K562 (cell line): Measurements from ENCODE around the gene TUBA1A. TPM values are rescaled to one million over a fixed set of nuclear protein-coding genes. Genes with fewer than 3 reads are reported as not detected.

Experiments
- ATAC-seq: fragments of 200-7000 bp; cut with Tn5 transposase; 3 replicates; pipeline ENCODE4 v1.9.1; 2020; ENCODE audit warnings: moderate library complexity
- BruUV-seq: library from RNA; stranded (reverse); fragments of 400-500 nt; replicated peaks from 2 replicates; lab custom pipeline; 2021; lab: Mats Ljungman, UMichigan
- CTCF ChIA-PET: fragments of 300-600 bp; formaldehyde crosslinking; extraction: SDS; loops from one replicate; lab custom pipeline; 2021; ENCODE audit warnings: low intra/inter-chr PET ratio; lab: Yijun Ruan, JAX
- POLR2A ChIA-PET: fragments of 300-600, 350-650 bp; sonication (Branson Sonifier 250); formaldehyde crosslinking; extraction: SDS; loops from one replicate; lab custom pipeline; 2021; ENCODE audit warnings: antibody characterized with exemption, inconsistent platforms; lab: Yijun Ruan, JAX
- DNase-seq, 4 experiments: peaks; one replicate each; pipeline versions ENCODE4 v3.0.0 to v3.0.0-alpha.2; 2011 to 2018; ENCODE audit warnings: low spot score in 3 of 4, mixed read lengths in 3 of 4; ENCODE audit errors: extremely low read depth in 1 of 4
- FAIRE-seq: peaks from 2 replicates; lab custom pipeline; 2011; peaks lifted over from hg19 to GRCh38; lab: Jason Lieb, UNC
- H2AFZ ChIP-seq: 2 replicates; pipeline ENCODE4 v1.6.0; 2011; ENCODE audit warnings: low read depth, low read length, control low read depth, inconsistent platforms
- H3K27ac ChIP-seq: fragments of 200-600 bp; 3 replicates; pipeline ENCODE4 v1.8.0; 2011; ENCODE audit warnings: low read depth, mild to moderate bottlenecking, control low read depth, inconsistent platforms, low read length, moderate library complexity, mixed read lengths; ENCODE audit errors: extremely low read depth
- H3K27me3 ChIP-seq, 2 experiments: fragments of 300-600 bp in 1 of 2; 2 replicates in 1 of 2; 3 replicates in 1 of 2; pipeline versions ENCODE4 v1.6.0 to v1.8.0; 2011; ENCODE audit warnings: inconsistent platforms in 2 of 2, low read length in 2 of 2, mild to moderate bottlenecking in 1 of 2, mixed read lengths in 1 of 2, moderate library complexity in 1 of 2; ENCODE audit not compliant: control insufficient read depth in 2 of 2, insufficient read depth in 2 of 2
- H3K36me3 ChIP-seq: fragments of 300-600 bp; 3 replicates; pipeline ENCODE4 v1.8.0; 2011; ENCODE audit warnings: mild to moderate bottlenecking, low read length, inconsistent platforms; ENCODE audit not compliant: control insufficient read depth, insufficient read depth
- H3K4me1 ChIP-seq, 2 experiments: fragments of 200-600 bp in 1 of 2; replicated peaks in 1 of 2; 2 replicates in 1 of 2; 3 replicates in 1 of 2; pipeline versions ENCODE4 v1.5.1 to v1.8.0; 2011; ENCODE audit warnings: inconsistent platforms in 2 of 2, low read length in 2 of 2, mild to moderate bottlenecking in 1 of 2, mixed read lengths in 1 of 2, moderate library complexity in 1 of 2; ENCODE audit not compliant: control insufficient read depth in 2 of 2, insufficient read depth in 2 of 2
- H3K4me2 ChIP-seq: 2 replicates; pipeline ENCODE4 v1.6.1; 2011; ENCODE audit warnings: low read length, control low read depth, inconsistent platforms, mixed read lengths; ENCODE audit not compliant: insufficient read depth
- H3K4me3 ChIP-seq: fragments of 200-600 bp; sonication (generic), shearing (Covaris generic); 2 replicates; pipeline ENCODE4 v1.5.1; 2016; ENCODE audit warnings: control low read depth, inconsistent platforms
- H3K79me2 ChIP-seq: fragments of 200-600 bp; 3 replicates; pipeline ENCODE4 v1.8.0; 2011; ENCODE audit warnings: low read length, inconsistent platforms; ENCODE audit not compliant: control insufficient read depth, insufficient read depth
- H3K9ac ChIP-seq, 2 experiments: 2 replicates each; pipeline versions ENCODE4 v1.6.0 to v1.6.1; 2011; ENCODE audit warnings: low read depth in 2 of 2, low read length in 2 of 2, control low read depth in 1 of 2, inconsistent platforms in 1 of 2, mild to moderate bottlenecking in 1 of 2, mixed read lengths in 1 of 2; ENCODE audit not compliant: insufficient read depth in 1 of 2
- H3K9me1 ChIP-seq: one replicate; pipeline ENCODE4 v1.6.0; 2011; ENCODE audit warnings: inconsistent platforms, mild to moderate bottlenecking, low read length, moderate library complexity; ENCODE audit not compliant: control insufficient read depth, insufficient read depth
- H3K9me3 ChIP-seq: replicated peaks from 2 replicates; pipeline ENCODE4 v1.5.1; 2011; ENCODE audit warnings: low read depth, low read length, inconsistent platforms; ENCODE audit not compliant: control insufficient read depth, insufficient read depth
- H4K20me1 ChIP-seq: replicated peaks from 2 replicates; pipeline ENCODE4 v1.6.1; 2011; ENCODE audit warnings: low read length, inconsistent platforms, mixed read lengths; ENCODE audit not compliant: control insufficient read depth, insufficient read depth
- CBX5 ChIP-seq: IDR thresholded peaks from 2 replicates; pipeline ENCODE4 v1.6.1; 2014; ENCODE audit warnings: low read depth, borderline replicate concordance
- EP400 ChIP-seq: fragments of 450-650 bp; IDR thresholded peaks from 2 replicates; pipeline ENCODE4 v1.6.1; 2017; ENCODE audit warnings: antibody characterized with exemption, mild to moderate bottlenecking, moderate library complexity
- ETS2 ChIP-seq: IDR thresholded peaks from 2 replicates; pipeline ENCODE4 v1.6.1; 2016; ENCODE audit warnings: borderline replicate concordance, missing genetic modification characterization, mild to moderate bottlenecking, moderate library complexity, missing compliant biosample characterization; ENCODE audit not compliant: poor library complexity, severe bottlenecking
- GABPA ChIP-seq: fragments of 200-800 bp; sonication (Bioruptor generic); conservative IDR thresholded peaks from 2 replicates; pipeline ENCODE4 v1.6.1; 2016; ENCODE audit warnings: low read depth, missing genetic modification characterization, missing compliant biosample characterization
- KLF16 ChIP-seq: IDR thresholded peaks from 2 replicates; pipeline ENCODE4 v1.6.1; 2016; ENCODE audit warnings: antibody characterized with exemption
- MYBL2 ChIP-seq, 2 experiments: fragments of 450-650 bp in 1 of 2; sonication (generic) in 1 of 2; formaldehyde crosslinking in 1 of 2; IDR thresholded peaks; 2 replicates each; pipeline versions ENCODE4 v1.6.1 to v1.8.1; 2017 to 2022; ENCODE audit warnings: borderline replicate concordance in 1 of 2, inconsistent platforms in 1 of 2, low read depth in 1 of 2, mild to moderate bottlenecking in 1 of 2, missing genetic modification reagents in 1 of 2, moderate library complexity in 1 of 2
- NR2F6 ChIP-seq: fragments of 450-650 bp; formaldehyde crosslinking; IDR thresholded peaks from 2 replicates; pipeline ENCODE4 v1.4.0; 2020; ENCODE audit warnings: mild to moderate bottlenecking
- PCBP2 ChIP-seq: fragments of 200-400 bp; formaldehyde crosslinking; IDR thresholded peaks from 2 replicates; pipeline ENCODE4 v1.6.1; 2018; ENCODE audit warnings: low read length, low read depth, mild to moderate bottlenecking, moderate library complexity; ENCODE audit not compliant: poor library complexity, severe bottlenecking
- POLR2B ChIP-seq: fragments of 450-650 bp; IDR thresholded peaks from 2 replicates; pipeline ENCODE4 v1.6.1; 2018; ENCODE audit warnings: low read depth; ENCODE audit not compliant: partially characterized antibody
- RREB1 ChIP-seq: fragments of 250-450 bp; sonication (Bioruptor Pico); IDR thresholded peaks from 2 replicates; pipeline ENCODE4 v1.4.0; 2020
- SPI1 ChIP-seq: IDR thresholded peaks from 2 replicates; pipeline ENCODE4 v1.6.1; 2011; ENCODE audit warnings: low read depth, low read length, control low read depth, borderline replicate concordance
- SREBF2 ChIP-seq: sonication (generic); formaldehyde crosslinking; IDR thresholded peaks from 2 replicates; pipeline ENCODE4 v1.4.0; 2020; ENCODE audit warnings: mild to moderate bottlenecking, missing genetic modification reagents
- ZBED1 ChIP-seq: IDR thresholded peaks from 2 replicates; pipeline ENCODE4 v1.6.1; 2014
- ZFP30 ChIP-seq: fragments of 250-450 bp; sonication (Bioruptor Pico); IDR thresholded peaks from 2 replicates; pipeline ENCODE4 v1.8.0; 2022; ENCODE audit warnings: moderate library complexity, mild to moderate bottlenecking, inconsistent platforms, borderline replicate concordance
- ZNF146 ChIP-seq: IDR thresholded peaks from one replicate; pipeline ENCODE4 v1.6.1; 2018; ENCODE audit warnings: missing compliant biosample characterization; ENCODE audit not compliant: unreplicated experiment
- ZNF354B ChIP-seq: fragments of 250-450 bp; sonication (Bioruptor Pico); IDR thresholded peaks from 2 replicates; pipeline ENCODE4 v1.4.0; 2020
- ZNF431 ChIP-seq: sonication (generic); formaldehyde crosslinking; IDR thresholded peaks from 2 replicates; pipeline ENCODE4 v1.8.0; 2022; ENCODE audit warnings: mild to moderate bottlenecking, missing genetic modification reagents
- WGBS: fragments of 100-300 bp; shearing (Covaris generic); methylation state at CpG from one replicate; pipeline ENCODE4 v1.1.6; 2016; ENCODE audit warnings: low coverage, mixed read lengths; ENCODE audit not compliant: insufficient coverage; ENCODE audit errors: missing lambda C conversion rate; 5-methylcytosine and 5-hydroxymethylcytosine counted together
- in situ Hi-C: fragments of 300-500 bp; cut with MboI; formaldehyde crosslinking; loops from 4 replicates; pipeline ENCODE4 v1.15.0; 2018; ENCODE audit warnings: inconsistent platforms, mixed read lengths
- intact Hi-C: fragments of 100-400 bp; cut with micrococcal nuclease; formaldehyde crosslinking; loops from 2 replicates; pipeline ENCODE4 v1.14.2; 2022
- polyA plus RNA-seq, 8 experiments: library from polyadenylated mRNA; depleted of rRNA in 4 of 8; stranded (reverse) in 5 of 8; unstranded in 3 of 8; fragments of >200 nt; fragmentation: Nextera tagmentation in 2 of 8; fragmentation: Illumina TruSeq in 1 of 8; extraction: Ambion mirVana in 2 of 8; extraction: Trizol in 1 of 8; gene quantifications; 2 replicates each; pipeline versions ENCODE4 v1.2.1 to v1.2.3, GENCODE V29; 2011 to 2014; ENCODE audit warnings: inconsistent platforms in 1 of 8, missing spikeins in 1 of 8
- total RNA-seq, 7 experiments: library from RNA; depleted of rRNA in 6 of 7; stranded (reverse); fragments of >200 nt in 6 of 7; fragmentation: Illumina TruSeq in 2 of 7; extraction: Trizol in 2 of 7; gene quantifications; 2 replicates each; pipeline versions ENCODE4 v1.2.1 to v1.2.3, GENCODE V29; 2011 to 2021; ENCODE audit warnings: low replicate concordance in 1 of 7

The TUBA1A gene
- total and polyA plus RNA-seq, 9 of the 15 experiments (the other 6 are each of a cell fraction or from before 2014, with no cell fraction given): 7.4 to 45.1 (median 11.9) TPM

- Histone ChIP-seq H3K27ac (no peak overlapping the region), H4K20me1 (no peaks in the 10 kb centered on the region), H3K9ac (no peak overlapping the region; a peak in 1 of 4 replicates), H3K4me3 (no peak overlapping the region), H3K4me1 (peaks cover 5 to 6% of the 10 kb centered on the region in 2 experiments; a peak in 3 of 5 replicates), H2AFZ (no peak overlapping the region), H3K36me3 (no peaks in the 10 kb centered on the region), H3K79me2 (no peaks in the 10 kb centered on the region), H3K4me2 (no peak overlapping the region), H3K9me1 (no peaks in the 10 kb centered on the region), H3K9me3 (no peaks in the 10 kb centered on the region), H3K27me3 (no peaks in the 10 kb centered on the region)
- no peak; the same call in 2 of the 3 replicates for ATAC-seq
- 27% methylated on average over 6 of the region's 6 CpGs for WGBS
- DNase-seq: peak in 1 of 4 experiments; percentile 7
- ChIA-PET CTCF (no interaction called here), POLR2A (interaction anchor here (1.5 to 2.7 kb wide), 2 partner anchors 17 to 30 kb away, joined by 3 to 17 read pairs; partner anchors contain the start of gene TUBA1B)
- BruUV-seq: TSS peak; percentile 96
- in situ Hi-C loops: no loop called here
- FAIRE-seq: no peak
- intact Hi-C loops: loop anchor here (2.0 kb wide), 1 partner anchor 28 kb away; the partner anchor contains the start of gene TUBA1A
- no peak for TF ChIP-seq ZFP30 (CRISPR knock-in tag)
- TF ChIP-seq ZBED1: peak; percentile 53; the same call in 1 of the 2 replicates
- no peak for TF ChIP-seq RREB1 (CRISPR knock-in tag)
- no peak for TF ChIP-seq ZNF146
- no peak for TF ChIP-seq GABPA (tag)
- no peak for TF ChIP-seq ZNF431 (CRISPR knock-in tag)
- TF ChIP-seq SPI1: no peak
- no peak for TF ChIP-seq ZNF354B (CRISPR knock-in tag)
- TF ChIP-seq EP400: no peak
- TF ChIP-seq NR2F6: no peak
- TF ChIP-seq POLR2B: peak; percentile 33
- TF ChIP-seq CBX5: no peak
- TF ChIP-seq KLF16: no peak
- TF ChIP-seq SREBF2 (CRISPR knock-in tag): no peak
- no peak for TF ChIP-seq ETS2
- TF ChIP-seq MYBL2 (IDR thresholded peaks at IDR 0.05; ENCODE audit: low read depth): no peak
- TF ChIP-seq MYBL2 (CRISPR knock-in tag; IDR thresholded peaks at IDR 0.05; ENCODE audit: borderline replicate concordance): no peak
- TF ChIP-seq PCBP2: no peak
These were observed 27.6 kb downstream of the TUBA1A start for GRCh38 chr12:49161092-49161795.
